Thyroid gland (tissue), 4 donors: ENCODE data around the gene SLC45A1. TPM values are rescaled to one million over a fixed set of nuclear protein-coding genes. Genes with fewer than 3 reads are reported as not detected.
A peak's percentile ranks its signal among the peaks of the same experiment; 100 is the strongest.

Experiments used
- DNase-seq, 2 donors: peaks; one replicate each; pipeline ENCODE4 v3.0.0-alpha.2; 2019
- H3K27ac ChIP-seq, 3 donors: fragments of 200-600 bp; sonication (generic); 1 replicate in 2 of 3; 2 replicates in 1 of 3; pipeline ENCODE4 v1.5.1; 2016 to 2019; ENCODE audit warnings: mild to moderate bottlenecking in 1 of 3, moderate library complexity in 1 of 3
- H3K27me3 ChIP-seq: fragments of 200-600 bp; sonication (generic); one replicate; pipeline ENCODE4 v1.5.1; 2019
- H3K36me3 ChIP-seq, 2 donors: fragments of 200-600 bp; sonication (generic); one replicate each; pipeline ENCODE4 v1.5.1; 2016 to 2019
- H3K4me1 ChIP-seq, 2 donors: fragments of 200-600 bp; sonication (generic); one replicate each; pipeline ENCODE4 v1.5.1; 2017 to 2019
- H3K4me3 ChIP-seq, 3 donors: fragments of 200-600 bp; sonication (generic); replicated peaks in 1 of 3; 1 replicate in 2 of 3; 2 replicates in 1 of 3; pipeline ENCODE4 v1.5.1; 2016; ENCODE audit warnings: mild to moderate bottlenecking in 1 of 3
- H3K9me3 ChIP-seq: fragments of 200-600 bp; sonication (generic); one replicate; pipeline ENCODE4 v1.5.1; 2017
- POLR2A ChIP-seq, 2 donors: fragments of 450-650 bp; IDR thresholded peaks; one replicate each; pipeline ENCODE4 v1.6.1; 2017; ENCODE audit warnings: antibody characterized with exemption in 2 of 2, mild to moderate bottlenecking in 2 of 2, moderate library complexity in 1 of 2
- WGBS, 2 donors: methylation state at CpG; one replicate each; pipeline ENCODE4 v1.1.5; 2017; 5-methylcytosine and 5-hydroxymethylcytosine counted together
- intact Hi-C: fragments of 100-400 bp; cut with DNase I; formaldehyde crosslinking; loops from one replicate; pipeline ENCODE4 v1.15.1; 2023
- total RNA-seq, 4 donors: library from RNA; depleted of rRNA; stranded (reverse); fragments of >200 nt; gene quantifications; one replicate each; pipeline ENCODE4 v1.2.3, GENCODE V29; 2016
- TF ChIP-seq, protein P1 (sequence below), 6 experiments: fragments of 200-600 bp in 3 of 6; fragments of 450-650 bp in 3 of 6; sonication (generic) in 3 of 6; IDR thresholded peaks; one replicate each; pipeline ENCODE4 v1.5.1; 2016 to 2019; ENCODE audit warnings: antibody characterized with exemption in 6 of 6, mild to moderate bottlenecking in 2 of 6, inconsistent platforms in 1 of 6, moderate library complexity in 1 of 6

Gene SLC45A1
- total RNA-seq, 4 donors from 2014 or later: 1.6 to 4.8 (median 3.0) TPM

DNA sequence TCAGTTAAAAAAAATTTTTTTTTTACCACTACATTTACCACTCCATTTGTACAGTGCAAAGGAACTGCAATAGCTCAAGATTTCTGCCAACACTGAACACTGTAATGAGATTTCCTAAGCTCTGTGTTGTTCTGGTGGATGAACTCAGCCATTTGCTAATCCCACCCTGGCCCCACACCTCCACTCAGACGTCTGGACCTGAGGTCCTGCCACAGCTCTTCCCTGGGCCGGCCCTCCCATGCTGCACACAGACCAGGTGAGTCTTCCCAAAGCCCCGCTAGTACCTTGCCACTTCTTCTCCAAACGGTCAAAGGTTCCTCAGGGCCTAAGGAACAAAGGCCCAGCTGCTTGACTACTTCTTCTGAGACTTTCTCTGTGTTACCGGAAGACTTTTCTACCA, 56.4 kb downstream of the SLC45A1 start:
- peak overlapping the region; percentile 60 to 86 (median 85) for H3K27ac ChIP-seq
- WGBS, 2 donors: 62 to 70% methylated on average over 5 of the region's 5 CpGs
- no peaks in the 10 kb centered on the region for H3K27me3 ChIP-seq
- peaks cover 75 to 90% of the 10 kb centered on the region in 2 donors for H3K4me1 ChIP-seq
- peak in 1 of 2 donors; percentile 8 for DNase-seq
- no peaks in the 10 kb centered on the region for H3K36me3 ChIP-seq
- intact Hi-C loops: loop anchor here (5.0 kb wide), 1 partner anchor 33 kb away; no protein-coding TSS in a partner anchor
- H3K9me3 ChIP-seq: no peaks in the 10 kb centered on the region
- H3K4me3 ChIP-seq: no peak overlapping the region
- TF ChIP-seq, protein P1, sequence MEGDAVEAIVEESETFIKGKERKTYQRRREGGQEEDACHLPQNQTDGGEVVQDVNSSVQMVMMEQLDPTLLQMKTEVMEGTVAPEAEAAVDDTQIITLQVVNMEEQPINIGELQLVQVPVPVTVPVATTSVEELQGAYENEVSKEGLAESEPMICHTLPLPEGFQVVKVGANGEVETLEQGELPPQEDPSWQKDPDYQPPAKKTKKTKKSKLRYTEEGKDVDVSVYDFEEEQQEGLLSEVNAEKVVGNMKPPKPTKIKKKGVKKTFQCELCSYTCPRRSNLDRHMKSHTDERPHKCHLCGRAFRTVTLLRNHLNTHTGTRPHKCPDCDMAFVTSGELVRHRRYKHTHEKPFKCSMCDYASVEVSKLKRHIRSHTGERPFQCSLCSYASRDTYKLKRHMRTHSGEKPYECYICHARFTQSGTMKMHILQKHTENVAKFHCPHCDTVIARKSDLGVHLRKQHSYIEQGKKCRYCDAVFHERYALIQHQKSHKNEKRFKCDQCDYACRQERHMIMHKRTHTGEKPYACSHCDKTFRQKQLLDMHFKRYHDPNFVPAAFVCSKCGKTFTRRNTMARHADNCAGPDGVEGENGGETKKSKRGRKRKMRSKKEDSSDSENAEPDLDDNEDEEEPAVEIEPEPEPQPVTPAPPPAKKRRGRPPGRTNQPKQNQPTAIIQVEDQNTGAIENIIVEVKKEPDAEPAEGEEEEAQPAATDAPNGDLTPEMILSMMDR (IDR thresholded peaks at IDR 0.05): no peak
- TF ChIP-seq POLR2A (IDR thresholded peaks at IDR 0.05): no peak

GRCh38 chr1:8374812-8375211, 56.9 kb downstream of the SLC45A1 start:
- no peaks in the 10 kb centered on the region for H3K9me3 ChIP-seq
- 91 to 95% methylated on average over 2 of the region's 2 CpGs for WGBS, 2 donors
- no peak overlapping the region for H3K4me3 ChIP-seq
- TF ChIP-seq POLR2A (IDR thresholded peaks at IDR 0.05): no peak
- TF ChIP-seq, protein P1 (IDR thresholded peaks at IDR 0.05): peak in 1 of 6 experiments; percentile 25
- H3K27me3 ChIP-seq: no peaks in the 10 kb centered on the region
- peak overlapping the region; percentile 60 to 86 (median 85) for H3K27ac ChIP-seq
- peaks cover 77 to 91% of the 10 kb centered on the region in 2 donors for H3K4me1 ChIP-seq
- DNase-seq: peak in 1 of 2 donors; percentile 2
- intact Hi-C loops: loop anchor here (5.0 kb wide), 1 partner anchor 32 kb away; no protein-coding TSS in a partner anchor
- no peaks in the 10 kb centered on the region for H3K36me3 ChIP-seq

DNA sequence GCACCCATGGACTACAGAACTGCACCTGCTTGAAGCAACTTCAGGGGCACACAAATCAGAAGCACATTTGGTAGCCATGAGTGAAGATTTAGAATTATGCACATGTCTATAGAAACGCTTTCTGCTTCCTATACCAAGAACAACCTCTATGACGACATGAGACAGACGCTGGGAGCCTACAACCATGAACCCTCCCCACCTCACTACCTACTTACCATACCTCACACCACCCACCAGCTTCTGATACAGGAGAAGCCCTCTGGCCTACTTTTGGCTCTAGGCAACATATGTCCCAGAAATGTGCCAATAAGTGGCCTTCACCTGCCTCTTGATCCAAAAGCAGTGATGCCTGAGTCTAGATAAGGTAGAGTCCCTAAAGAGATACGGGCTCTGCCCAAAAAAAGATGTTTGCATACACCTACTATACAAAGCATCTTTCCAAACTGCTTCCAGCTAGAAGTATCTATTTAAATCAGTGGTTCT, 58.5 kb downstream of the SLC45A1 start:
- intact Hi-C loops: no loop called here

GRCh38 chr1:8377271-8377981, 59.5 kb downstream of the SLC45A1 start:
- H3K4me1 ChIP-seq: peaks cover 75 to 91% of the 10 kb centered on the region in 2 donors
- 91% methylated on average over 17 of the region's 17 CpGs for WGBS, 2 donors
- no peak overlapping the region for H3K27ac ChIP-seq
- TF ChIP-seq POLR2A (IDR thresholded peaks at IDR 0.05): no peak
- TF ChIP-seq, protein P1 (IDR thresholded peaks at IDR 0.05): no peak
- DNase-seq: no peak
- no peak overlapping the region for H3K4me3 ChIP-seq
- intact Hi-C loops: no loop called here
- no peaks in the 10 kb centered on the region for H3K9me3 ChIP-seq
- no peaks in the 10 kb centered on the region for H3K27me3 ChIP-seq
- H3K36me3 ChIP-seq: no peaks in the 10 kb centered on the region

More for the DNA sequence above, 58.5 kb downstream of the SLC45A1 start:
- H3K4me1 ChIP-seq: peaks cover 77 to 91% of the 10 kb centered on the region in 2 donors
- H3K27ac ChIP-seq: no peak overlapping the region
- no peak for DNase-seq
- no peaks in the 10 kb centered on the region for H3K36me3 ChIP-seq
- no peak overlapping the region for H3K4me3 ChIP-seq
- WGBS, 2 donors: 86 to 98% methylated on average over 4 of the region's 4 CpGs
- H3K27me3 ChIP-seq: no peaks in the 10 kb centered on the region
- H3K9me3 ChIP-seq: no peaks in the 10 kb centered on the region
- TF ChIP-seq POLR2A (IDR thresholded peaks at IDR 0.05): no peak
- TF ChIP-seq, protein P1 (IDR thresholded peaks at IDR 0.05): no peak

GRCh38 chr1:8378178-8378577, 60.3 kb downstream of the SLC45A1 start:
- Histone ChIP-seq H3K36me3 (no peaks in the 10 kb centered on the region), H3K27me3 (no peaks in the 10 kb centered on the region), H3K27ac (peak overlapping the region; percentile 31 to 78 (median 60)), H3K4me3 (no peak overlapping the region), H3K9me3 (no peaks in the 10 kb centered on the region), H3K4me1 (peaks cover 75 to 91% of the 10 kb centered on the region in 2 donors)
- intact Hi-C loops: no loop called here
- WGBS, 2 donors: 30 to 36% methylated on average over 4 of the region's 4 CpGs
- TF ChIP-seq, protein P1 (IDR thresholded peaks at IDR 0.05): no peak
- no peak for TF ChIP-seq POLR2A (IDR thresholded peaks at IDR 0.05)
- DNase-seq: peak in 1 of 2 donors; percentile 10
